Islet precursor cell (in vitro differentiated cells): ENCODE results near the gene ARHGAP11A.
"Not testable (repeated sequence)": the region's sequence is repeated elsewhere in the genome, so short reads cannot be mapped to it uniquely, and the experiment has no call there.

Experiments used
- DNase-seq: peaks from one replicate; pipeline ENCODE4 v3.0.0-alpha.2; 2018

ARHGAP11A gene, protein sequence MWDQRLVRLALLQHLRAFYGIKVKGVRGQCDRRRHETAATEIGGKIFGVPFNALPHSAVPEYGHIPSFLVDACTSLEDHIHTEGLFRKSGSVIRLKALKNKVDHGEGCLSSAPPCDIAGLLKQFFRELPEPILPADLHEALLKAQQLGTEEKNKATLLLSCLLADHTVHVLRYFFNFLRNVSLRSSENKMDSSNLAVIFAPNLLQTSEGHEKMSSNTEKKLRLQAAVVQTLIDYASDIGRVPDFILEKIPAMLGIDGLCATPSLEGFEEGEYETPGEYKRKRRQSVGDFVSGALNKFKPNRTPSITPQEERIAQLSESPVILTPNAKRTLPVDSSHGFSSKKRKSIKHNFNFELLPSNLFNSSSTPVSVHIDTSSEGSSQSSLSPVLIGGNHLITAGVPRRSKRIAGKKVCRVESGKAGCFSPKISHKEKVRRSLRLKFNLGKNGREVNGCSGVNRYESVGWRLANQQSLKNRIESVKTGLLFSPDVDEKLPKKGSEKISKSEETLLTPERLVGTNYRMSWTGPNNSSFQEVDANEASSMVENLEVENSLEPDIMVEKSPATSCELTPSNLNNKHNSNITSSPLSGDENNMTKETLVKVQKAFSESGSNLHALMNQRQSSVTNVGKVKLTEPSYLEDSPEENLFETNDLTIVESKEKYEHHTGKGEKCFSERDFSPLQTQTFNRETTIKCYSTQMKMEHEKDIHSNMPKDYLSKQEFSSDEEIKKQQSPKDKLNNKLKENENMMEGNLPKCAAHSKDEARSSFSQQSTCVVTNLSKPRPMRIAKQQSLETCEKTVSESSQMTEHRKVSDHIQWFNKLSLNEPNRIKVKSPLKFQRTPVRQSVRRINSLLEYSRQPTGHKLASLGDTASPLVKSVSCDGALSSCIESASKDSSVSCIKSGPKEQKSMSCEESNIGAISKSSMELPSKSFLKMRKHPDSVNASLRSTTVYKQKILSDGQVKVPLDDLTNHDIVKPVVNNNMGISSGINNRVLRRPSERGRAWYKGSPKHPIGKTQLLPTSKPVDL

DNA sequence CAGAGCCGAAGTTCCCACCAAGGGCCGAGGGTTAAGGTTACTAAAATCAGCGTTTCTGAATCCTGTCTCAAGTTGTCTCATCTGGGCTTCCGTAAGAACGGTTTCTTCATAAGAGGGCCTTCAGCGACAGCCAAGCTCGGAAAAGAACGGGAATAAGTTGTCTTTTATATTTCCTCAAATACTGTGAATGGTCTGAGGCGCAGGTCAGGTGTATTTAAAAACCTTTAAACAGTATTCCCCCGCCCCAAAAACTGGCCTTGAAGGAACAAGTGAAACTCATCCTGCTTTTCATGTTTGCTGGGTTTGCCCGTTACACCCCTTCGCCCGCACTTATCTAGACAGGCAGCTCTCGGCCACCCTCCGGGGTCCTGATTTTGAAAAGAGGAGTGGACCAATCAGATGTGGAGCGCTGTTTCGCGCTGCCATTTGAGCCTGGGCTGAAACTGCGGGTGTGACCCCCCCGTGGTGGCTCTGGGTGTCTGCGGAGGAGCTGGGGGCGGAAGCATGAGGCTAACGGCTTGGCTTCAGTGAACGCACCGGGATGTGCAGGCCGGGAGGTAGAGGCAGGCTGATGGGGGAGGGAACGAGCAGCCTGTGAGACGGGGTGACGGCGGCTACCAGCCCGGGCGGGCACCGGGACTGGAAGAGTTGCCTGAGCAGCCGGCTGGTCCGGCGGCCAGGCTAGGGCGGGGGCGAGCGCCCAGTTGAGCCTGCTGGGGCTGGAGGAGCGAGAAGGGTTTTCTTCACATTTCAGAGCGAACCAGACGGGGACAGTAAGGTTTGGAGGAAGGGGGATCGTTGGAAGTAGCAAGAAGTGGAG is at the start of gene ARHGAP11A:
Gene ARHGAP11A, plus strand, starts transcription at position 454 of the 820 bp plus-strand sequence. CDS start 708 bp downstream, outside the sequence.
- peak; percentile 92 for DNase-seq

- DNase-seq, result not testable (repeated sequence)
Observed at GRCh38 chr15:32568988-32569387, 46.3 kb upstream of the ARHGAP11A start.

DNA sequence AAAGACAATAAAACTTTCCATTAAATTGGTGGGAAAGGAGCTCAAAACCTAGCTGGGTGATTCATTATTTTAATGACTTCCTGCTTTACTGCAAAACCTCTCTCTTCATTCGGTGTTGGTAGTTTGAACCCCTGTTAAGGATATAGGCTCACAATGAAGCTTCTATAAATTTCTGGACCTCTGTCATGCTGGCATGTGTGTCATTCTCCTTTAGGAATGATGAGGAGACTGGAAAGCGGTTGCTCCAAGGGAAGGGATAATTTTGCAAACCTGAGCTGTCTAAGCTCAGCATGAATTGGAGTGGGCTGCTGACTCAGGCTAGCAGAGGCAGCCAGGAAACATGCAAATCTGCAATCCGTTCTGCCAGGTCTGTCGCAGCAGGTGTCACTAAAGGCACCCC is 36.8 kb upstream of the ARHGAP11A start:
- DNase-seq, result not testable (repeated sequence)

DNA sequence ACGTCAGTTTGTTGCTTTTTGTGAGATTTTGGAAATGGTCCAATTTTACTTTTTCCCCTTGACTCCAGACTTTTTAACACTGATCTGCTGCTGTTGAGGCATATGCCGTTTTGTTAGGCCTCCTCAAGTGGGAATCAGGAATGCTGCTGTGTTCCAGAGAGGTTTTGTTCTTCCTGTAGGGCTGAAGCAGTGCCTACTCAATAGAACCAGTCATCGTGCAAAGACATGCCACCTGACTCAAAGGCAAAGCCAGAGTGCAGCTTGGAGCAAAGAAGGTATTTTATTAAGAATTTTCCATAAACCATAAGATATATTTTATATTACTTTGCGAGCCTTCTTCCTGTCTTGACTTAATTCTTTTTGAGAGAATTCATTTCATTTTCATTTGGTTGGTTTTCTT is 29.5 kb upstream of the ARHGAP11A start:
- DNase-seq, result not testable (repeated sequence)

- DNase-seq, result not testable (repeated sequence)
Observed at GRCh38 chr15:32593151-32593550, 22.2 kb upstream of the ARHGAP11A start, which contains the start of gene GOLGA8N. Gene GOLGA8N (plus strand): TSS chr15:32593456.

DNA sequence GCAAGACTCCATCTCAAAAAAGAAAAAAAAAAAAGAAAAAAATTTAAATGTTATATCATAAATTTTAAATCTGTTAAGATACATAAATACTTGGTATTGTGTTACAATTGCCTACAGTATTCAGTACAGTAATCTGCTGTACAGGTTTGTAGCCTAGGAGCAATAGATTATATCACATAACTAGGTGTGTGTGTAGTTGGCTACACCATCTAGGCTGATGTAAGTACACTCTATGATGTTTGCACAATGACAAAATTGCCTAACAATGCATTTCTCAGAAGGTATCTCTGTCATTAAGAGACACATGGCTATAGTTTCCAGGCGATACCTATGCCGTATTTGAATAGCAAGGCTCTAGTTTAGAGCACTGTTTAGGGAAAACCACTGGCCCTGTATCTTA is 5.8 kb upstream of the ARHGAP11A start:
- DNase-seq, result not testable (repeated sequence)

DNA sequence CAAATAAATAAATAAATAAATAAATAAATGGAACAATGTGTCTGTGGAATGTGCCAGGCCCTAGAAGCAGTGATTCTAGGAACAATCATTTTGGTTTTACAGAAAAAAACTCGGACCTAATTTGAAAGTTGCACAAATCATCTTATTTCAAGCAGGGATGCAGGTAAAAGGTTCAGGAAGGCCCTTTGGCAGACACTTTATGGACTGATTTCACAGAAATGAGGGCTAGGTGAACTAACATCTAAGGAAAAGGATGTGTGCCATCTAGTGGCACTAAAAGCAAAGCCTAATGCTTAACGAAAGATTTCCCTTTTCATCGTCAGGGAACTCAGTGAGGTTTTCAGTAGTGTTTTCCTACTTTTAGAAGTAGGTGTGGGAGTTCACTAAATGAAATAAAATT is 4.6 kb upstream of the ARHGAP11A start:
- not testable (repeated sequence) for DNase-seq

DNA sequence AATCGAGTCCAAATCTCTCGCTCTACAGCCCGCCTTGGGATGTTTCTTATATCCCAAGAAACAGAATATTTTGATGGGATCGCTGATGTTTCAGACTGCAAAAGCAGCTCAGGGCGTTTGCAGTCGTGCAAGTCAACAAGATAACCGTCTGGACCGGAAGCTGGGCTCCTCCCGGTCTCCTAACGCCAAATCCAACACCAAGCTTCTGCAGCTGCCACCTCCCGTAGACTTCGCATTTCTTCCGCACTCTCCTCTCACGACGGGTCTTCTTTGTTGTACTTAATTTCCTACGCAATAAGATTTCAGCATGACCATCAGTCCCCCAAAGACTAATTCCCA is 623 bp upstream of the ARHGAP11A start:
- peak; percentile 64 for DNase-seq

GRCh38 chr15:32615871-32616426 is 645 bp downstream of the ARHGAP11A start:
- DNase-seq, result peak; percentile 53

GRCh38 chr15:32636410-32636809 is 21.1 kb downstream of the ARHGAP11A start:
- no peak for DNase-seq

GRCh38 chr15:32636908-32637567 is 21.7 kb downstream of the ARHGAP11A start:
- DNase-seq, result no peak

DNA sequence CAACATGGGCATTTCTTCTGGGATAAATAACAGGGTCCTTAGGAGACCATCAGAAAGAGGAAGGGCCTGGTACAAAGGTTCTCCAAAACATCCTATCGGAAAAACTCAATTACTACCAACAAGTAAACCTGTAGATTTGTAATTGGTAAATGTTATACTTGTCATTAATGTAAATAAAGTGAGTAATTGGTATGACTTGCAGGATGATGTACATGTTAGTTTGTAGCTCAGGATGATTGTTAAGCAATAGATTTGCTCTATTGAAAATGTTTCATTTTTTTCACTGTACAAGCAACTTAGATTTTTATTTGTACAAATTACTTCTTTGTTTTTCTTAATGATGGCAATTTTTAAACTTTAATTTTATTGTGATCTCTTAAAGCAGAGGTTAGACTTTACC is 22.4 kb downstream of the ARHGAP11A start:
- DNase-seq, result no peak

DNA sequence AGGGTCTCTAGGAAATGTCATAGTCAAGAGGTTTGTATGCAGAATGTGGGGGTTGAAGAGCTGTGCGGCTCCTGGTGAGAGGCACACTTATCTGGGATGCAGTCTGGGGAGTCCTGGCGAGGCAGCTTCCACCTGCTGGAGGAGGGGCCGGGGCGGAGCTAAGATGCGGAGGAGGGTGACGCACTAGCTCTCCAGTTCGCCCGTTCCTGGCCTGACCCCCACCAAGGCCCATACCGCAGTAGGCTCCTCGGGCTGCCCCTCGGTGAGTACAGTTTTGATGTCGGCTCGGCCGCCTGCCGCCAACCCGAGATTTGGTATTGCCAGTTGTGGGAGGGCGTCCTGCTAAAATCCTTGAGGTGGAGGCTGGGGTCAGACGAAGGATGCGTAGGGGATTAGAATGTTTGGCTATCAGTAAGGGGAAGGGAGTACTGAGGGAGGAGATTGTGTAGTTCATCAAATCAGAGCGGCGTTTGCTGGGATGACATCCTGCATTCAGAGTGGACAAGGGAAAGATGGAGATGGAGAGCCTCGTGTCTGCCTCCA is 26.3 kb downstream of the ARHGAP11A start, which contains the start of gene SCG5:
Gene SCG5, plus strand, starts transcription at position 194 of the 543 bp plus-strand sequence. CDS start 1,883 bp downstream, outside the sequence.
- DNase-seq, result peak; percentile 82

DNA sequence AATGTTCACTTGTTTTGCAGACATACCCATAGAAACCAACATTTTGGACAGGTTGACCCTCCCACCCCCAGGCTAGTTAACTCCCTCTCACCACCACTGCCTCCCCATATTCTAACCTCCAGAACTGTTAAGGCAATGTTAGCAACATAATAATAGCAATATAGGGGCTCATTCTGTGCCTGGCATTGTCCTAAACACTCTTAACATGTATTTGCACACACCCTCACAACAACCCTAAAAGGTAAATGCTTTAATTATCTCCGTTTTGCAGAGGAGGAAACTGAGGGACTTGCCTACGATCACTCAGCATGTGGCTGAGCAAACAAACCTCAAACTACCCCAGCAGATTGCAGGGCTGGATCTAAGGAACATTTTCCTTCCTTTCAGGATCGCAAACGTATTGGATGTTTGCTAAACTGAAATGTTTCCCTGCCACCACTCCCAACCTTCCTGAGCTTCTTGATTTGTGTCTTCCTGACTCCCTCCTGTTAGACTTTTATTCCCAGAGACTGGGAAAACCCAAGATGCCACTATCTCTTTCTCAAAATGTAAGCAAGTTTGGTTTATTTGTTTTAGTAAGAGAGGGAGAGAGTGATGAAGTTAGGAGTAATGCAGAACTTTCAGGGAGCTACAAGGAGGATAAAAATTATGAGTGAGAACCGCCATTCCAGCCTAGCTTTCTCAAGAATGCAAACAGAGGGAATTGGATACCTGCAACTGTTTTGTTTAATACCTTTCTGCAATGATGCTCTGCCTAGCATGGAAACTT is 27.5 kb downstream of the ARHGAP11A start:
- DNase-seq, result no peak

GRCh38 chr15:32643907-32644445 is 28.7 kb downstream of the ARHGAP11A start:
- DNase-seq, result no peak

GRCh38 chr15:32646291-32646690 is 31.0 kb downstream of the ARHGAP11A start:
- no peak for DNase-seq

DNA sequence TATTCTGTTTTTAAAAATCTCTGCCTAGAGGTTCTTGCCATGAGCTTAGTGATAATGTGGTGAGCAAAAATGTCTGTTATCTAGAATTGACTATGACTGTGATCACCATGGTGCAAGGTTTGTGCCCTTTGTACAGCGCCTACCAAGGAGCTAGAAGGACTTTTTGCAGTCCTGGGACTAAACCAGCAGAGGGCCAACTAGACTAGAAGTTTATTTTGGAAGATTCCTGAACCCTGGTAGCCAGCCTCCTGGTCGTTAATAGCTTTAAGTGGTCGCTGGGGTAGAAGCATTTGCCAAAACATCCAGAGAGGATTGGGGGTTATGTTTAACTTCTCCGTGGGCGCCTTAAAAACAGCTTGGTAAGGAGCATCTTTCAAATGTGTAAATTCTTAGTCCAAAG is 34.0 kb downstream of the ARHGAP11A start:
- DNase-seq, result no peak

- peak; percentile 82 for DNase-seq
Observed at GRCh38 chr15:32651229-32651837, 36.0 kb downstream of the ARHGAP11A start.

- DNase-seq, result no peak
Observed at GRCh38 chr15:32652178-32652577, 36.9 kb downstream of the ARHGAP11A start.

DNA sequence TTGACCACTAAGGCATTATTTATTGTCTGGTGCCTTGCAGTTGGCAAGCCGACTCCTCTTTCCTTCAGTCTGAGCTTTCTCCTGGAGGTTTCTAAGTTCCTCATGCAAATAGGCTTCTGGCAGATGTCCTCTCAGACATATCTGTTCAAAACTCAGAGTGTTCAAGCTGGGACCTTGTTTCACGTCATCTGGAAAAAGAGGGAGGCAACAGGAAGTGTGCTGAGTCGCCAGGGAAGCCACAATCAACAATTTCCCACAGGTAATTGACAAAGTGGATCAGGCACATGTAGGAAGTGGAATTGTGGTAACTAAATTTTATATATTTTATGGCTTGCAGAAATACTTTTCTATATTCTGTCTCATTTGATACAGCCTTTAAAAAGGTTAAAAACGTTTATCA is 40.8 kb downstream of the ARHGAP11A start:
- no peak for DNase-seq
